GM21515 (cell line): ENCODE data around the gene CTTNBP2.

ENCODE experiments used
- ATAC-seq: cut with Tn5 transposase; IDR thresholded peaks from one replicate; pipeline ENCODE4 v1.9.1; 2021; ENCODE audit not compliant: unreplicated experiment

The CTTNBP2 gene

DNA sequence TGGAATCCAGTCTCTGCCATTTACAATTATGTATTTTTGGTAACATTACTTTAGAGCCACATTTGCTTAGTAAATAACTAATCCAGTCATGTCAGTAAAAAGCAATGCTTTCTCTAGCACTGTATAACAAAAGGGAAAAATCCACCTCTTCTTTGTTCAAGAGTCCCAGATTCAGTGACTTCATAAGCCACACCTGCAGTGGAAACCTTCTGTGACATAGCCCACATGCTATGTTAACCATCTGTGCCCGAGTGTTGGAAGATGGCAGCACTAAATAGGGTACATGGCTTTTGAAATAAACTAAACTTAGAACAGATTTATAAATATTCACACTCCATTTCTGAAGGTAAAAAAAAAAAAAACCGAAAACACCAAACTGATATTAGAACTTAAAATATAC is 83.0 kb downstream of the CTTNBP2 start:
- no peak for ATAC-seq

DNA sequence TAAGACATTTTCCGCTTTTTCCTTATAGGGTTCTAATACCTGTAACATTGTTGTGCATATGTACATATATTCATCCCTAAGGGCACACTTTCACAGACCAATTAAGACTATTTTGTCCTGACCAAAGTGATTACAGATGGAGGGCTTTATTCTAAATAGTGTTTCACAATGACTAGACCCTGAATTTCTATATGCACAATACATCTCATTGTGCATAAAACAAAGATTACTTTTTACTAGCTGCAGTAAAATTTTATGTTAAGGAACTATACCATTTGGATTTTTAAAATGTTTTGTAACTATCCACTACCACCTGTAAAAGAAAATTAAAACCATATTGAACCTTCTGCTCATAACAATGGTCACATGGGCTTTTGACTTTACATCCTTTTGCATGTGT is 87.8 kb downstream of the CTTNBP2 start:
- ATAC-seq, result no peak

DNA sequence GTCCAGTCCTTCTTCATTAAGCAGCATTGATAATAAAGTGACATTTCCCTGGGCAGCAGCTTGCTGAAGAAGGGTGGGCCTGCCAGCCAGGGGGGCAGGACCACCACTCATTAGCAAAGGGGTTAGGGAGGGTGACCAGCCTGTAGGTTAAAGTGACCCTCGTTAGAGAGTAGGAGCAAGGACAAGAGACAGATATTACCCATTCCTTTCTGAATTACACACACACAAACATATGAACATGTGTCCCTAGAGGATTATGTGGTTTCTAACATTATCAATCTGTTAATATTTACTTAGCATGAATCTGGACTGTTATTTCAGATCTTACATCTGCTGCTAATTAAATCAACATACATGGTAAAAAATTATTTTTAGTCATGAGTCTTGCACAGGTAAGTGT is 88.9 kb downstream of the CTTNBP2 start:
- ATAC-seq, result no peak

DNA sequence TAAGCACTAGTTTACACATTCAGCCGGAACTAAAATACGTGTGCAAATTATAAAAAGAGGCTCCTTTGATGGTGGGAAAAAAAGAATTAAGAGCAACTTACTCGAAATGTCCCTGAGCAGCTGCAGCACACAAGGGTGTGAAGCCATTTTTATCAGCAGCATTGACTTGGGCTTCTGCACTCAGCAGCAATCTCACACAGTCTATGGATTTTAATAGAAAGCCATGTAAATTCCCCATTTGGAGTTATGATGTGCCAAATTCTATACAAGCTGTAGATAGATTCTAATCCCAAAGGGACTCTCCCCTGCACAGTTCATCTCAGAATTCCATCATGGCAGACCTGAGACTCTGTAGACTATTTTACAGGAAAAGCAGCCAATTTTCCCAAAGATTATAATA is 90.5 kb downstream of the CTTNBP2 start:
- ATAC-seq, result no peak

DNA sequence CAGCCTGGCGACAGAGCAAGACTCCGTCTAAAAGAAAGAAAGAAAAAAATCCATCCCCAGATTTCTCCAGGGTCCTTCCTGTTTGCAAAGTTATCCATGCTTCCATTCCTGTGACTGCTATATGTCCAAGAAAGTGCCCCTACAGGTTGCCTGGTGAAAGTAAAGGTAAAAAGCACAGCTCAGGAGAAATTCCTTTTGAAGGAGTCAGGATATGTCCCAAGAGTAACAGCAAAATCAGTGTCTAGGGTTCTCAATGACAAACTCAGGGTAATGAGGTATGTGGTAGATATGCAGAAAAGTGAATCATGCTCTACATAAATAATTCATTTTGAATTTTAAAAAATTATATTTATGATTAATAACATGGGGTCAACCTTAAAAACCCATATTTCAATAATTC is 91.5 kb downstream of the CTTNBP2 start:
- ATAC-seq, result no peak

DNA sequence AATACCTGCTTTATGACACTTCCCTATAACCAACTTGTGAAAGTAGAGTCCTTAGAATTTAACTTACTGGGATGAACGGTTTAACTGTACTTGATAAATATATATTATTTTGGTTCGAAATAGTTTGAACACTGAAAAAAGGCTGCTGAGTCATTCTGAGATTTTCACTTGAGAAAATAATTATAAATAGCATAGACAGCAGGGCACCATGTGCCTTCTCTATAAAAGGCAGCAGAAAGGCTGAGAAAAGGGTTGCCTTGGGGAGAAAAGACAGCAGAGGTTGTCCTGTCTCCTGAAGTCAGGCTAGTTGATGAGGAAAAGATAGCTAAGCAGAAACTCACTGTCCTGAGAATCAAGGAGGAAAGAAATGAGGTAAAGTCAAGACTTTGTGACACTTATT is 92.4 kb downstream of the CTTNBP2 start:
- ATAC-seq, result peak; percentile 83

DNA sequence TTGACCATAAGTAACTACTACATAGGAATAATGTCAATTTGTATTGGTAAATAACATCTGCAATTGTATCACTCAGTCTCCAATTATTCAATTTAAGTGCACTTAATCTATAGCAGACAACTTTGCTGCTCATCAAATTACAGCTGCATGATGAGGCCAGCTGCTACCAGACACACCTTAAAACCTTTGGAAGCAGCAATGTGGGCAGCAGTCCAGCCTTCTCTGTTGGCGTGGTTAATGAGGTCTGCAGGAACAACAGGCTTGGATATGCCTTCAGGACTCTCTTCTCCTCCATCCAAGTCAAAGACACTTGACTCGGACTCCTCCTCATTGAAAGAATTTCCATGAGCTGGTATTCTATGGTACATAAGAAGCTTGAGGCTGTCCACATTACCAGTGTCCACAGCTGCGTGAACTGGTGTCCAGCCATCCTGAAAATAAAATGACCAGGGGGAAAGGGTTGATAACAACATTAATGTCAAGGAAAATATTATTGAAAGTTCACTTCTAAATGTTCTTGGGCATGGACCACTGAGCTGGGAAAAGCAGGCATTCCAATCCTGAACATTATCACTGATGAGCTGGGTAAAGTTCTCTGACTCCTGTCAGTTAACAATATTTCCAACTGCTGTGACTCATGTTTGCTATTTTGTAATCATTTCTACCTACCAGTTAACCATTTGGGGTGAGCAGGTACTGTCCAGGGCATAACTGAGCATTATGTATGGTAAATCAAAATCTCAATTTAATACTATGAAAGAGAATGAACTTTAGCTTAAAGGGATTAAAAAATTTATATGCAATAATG is 95.7 kb downstream of the CTTNBP2 start:
- ATAC-seq, result no peak

DNA sequence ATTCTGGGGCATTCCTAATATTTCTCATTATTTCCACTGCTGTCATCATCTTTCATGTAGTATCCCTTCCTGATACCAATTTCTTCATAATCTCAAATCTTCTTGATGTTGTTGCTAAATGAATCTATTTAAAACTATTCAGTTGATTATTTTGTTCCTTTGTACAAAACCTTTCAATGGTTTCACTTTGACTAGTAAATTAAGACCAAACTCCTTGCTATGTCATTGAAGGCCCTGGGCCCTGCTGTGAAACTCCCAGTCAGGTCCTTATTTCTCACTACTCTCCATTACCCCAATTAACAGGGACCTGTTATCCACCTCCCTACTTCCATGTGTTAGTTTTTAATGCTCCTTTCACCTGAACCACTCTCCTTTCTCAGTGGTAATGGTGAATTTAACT is 97.0 kb downstream of the CTTNBP2 start:
- ATAC-seq, result no peak

DNA sequence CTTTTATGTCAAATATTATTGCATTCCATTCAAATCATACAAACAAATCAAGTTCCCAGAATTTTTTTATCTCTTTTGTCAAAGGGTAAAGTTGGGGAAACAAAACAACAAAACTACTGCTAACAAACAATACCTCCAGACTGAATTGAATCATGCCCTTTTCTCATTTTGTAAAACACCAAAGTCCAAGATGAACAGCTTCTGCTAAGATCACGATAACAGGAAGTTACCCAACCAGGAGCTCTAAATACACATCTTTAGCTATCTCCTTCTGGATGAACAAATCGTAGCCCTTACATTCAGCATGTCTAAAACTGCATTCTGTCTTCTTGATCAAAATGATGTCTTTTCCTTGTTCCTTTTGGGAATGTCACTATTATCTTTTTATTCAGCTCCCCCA is 97.4 kb downstream of the CTTNBP2 start:
- ATAC-seq, result no peak

DNA sequence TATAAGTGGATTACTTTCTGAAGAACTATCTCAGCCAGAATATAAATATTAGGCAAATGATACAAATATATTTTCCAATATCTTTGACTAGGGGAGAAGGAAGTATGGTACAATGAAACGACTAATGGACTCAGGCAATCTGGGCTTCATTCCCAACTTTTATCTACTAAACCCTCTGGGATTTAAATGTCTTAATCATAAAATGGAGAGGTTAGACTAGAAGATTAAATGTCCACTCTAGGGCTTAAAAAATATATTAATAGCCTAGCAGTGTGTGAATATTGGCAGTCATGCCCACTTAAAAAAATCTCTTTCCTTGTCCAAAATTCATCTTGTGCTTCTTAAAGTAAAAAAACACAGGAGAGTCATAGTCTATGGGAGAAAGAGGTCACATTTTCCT is 98.3 kb downstream of the CTTNBP2 start:
- ATAC-seq, result no peak

DNA sequence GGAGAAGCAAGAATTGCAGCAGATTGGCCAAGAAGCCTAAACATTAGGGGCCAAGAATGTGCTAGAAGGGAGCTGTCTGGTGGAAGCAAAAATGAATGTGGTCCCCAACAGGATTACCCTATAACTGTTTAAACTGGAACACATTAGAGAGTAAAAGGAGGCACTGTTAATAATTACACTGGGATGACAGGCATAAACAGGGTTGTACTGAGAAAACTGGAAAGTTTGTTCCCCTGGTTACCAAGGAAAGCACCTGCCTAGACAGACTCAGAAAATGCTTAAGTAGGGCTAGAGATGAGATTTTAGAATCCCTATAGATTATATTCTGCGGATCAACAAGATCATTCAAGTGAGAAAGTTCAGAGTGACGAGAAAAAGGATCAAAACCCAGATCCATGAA is 100.8 kb downstream of the CTTNBP2 start:
- ATAC-seq, result no peak

DNA sequence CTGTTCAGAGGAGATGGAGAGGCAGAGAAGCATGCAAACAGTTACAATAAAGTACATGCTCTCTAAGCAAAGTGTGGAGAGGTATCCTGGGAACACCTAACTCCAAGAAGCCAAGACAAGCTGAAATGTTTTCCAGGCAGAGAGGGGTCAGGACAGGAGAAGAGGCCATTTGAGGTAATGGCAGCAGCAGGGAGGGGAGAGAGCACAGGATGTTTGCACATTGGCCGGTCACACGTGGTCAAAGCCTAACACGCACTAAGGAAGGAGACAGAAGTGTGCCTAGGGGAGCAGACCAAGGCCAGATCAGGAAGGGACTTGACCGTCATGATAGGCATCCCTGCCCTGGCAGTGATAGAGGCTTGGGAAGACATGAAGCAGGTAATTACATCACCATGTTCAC is 101.5 kb downstream of the CTTNBP2 start:
- no peak for ATAC-seq

DNA sequence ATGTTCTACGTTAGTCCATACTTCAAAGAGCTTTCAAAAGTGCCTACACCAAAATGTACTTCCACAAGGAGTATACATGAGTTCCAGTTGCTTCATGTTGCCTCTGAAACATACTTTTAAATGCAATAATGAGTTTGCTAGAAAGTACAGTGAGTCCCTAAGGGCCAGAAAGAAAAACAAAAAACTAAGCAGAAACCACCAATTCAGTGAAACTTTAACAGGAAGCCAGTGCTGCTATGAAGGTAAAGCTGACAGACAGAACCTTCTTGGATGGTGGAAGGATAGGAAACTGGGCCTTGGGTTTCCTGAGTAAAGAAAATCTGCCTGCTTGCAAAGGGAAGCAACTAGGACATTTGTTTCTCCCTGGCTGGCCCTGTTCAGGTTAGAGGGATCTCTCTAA is 104.2 kb downstream of the CTTNBP2 start:
- ATAC-seq, result no peak

DNA sequence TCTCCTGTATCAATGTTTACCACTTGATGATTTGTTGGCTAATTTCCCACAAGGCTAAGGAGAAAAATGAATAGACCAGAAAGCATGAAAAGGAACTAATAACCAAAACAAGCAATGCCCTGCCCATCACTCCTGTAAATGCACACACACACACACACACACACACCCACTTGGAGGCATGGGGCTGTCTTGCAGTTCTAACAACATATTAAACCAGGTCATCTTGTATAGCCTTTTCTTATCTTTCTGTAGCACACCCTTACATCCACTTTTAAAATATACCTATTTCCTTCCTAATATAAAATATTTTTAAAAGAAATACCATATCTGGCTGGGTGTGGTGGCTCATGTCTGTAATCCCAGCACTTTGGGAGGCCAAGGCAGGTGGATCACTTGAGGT is 105.3 kb downstream of the CTTNBP2 start:
- no peak for ATAC-seq

DNA sequence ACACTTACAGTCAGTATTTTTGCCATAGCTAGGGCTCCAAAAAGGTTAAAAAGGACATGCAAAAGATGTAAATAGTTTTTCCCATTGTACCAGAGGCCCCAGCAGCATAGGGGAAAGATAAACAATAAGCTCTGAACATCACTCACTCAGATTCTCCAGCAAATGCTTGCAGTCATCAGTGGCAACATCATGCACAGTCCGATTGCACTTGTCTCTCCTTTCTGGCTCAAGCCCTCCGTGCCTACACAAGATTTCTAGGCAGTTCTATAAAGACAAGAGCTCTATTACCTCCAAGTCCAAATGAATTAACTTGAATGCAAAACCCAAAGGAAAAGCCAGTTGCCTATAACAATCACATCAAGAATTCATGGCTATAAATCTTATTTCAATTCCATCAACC is 106.3 kb downstream of the CTTNBP2 start:
- ATAC-seq, result no peak

DNA sequence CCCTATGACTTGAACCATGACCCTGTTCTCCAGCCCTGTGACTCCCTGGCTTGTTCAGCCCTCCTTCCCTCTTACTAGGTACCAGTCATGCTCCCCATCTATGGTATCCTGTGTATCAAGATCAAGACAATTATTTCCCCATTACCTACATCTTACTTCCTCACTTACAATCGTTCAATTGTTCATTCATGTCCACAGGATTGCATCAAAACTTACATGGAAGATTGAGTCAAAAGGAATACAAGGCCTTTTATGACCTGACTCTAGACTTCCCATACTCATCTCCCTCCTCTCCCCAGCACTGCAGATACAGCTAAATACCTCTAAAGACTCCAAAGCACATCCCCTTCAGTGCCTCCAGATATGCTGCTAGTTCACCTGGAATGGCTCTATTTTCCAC is 109.2 kb downstream of the CTTNBP2 start:
- no peak for ATAC-seq

DNA sequence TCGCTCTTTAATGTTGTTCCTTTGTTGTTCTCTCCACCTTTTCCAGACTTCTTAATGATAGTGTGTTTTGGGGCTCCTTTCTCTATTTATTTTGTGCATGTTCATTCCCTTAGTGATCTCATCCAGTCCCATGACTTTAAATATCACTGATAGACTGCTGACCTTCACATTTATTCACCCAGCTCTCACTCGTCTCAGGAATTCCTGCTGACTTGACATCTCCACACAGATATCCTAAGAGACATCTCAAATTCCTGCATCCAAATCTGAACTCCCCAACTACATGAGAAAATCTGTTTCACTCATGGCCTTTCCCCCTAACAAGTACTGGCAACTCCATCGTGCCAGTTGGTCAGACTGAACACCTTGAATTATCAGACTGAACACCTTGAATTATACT is 111.2 kb downstream of the CTTNBP2 start:
- no peak for ATAC-seq

DNA sequence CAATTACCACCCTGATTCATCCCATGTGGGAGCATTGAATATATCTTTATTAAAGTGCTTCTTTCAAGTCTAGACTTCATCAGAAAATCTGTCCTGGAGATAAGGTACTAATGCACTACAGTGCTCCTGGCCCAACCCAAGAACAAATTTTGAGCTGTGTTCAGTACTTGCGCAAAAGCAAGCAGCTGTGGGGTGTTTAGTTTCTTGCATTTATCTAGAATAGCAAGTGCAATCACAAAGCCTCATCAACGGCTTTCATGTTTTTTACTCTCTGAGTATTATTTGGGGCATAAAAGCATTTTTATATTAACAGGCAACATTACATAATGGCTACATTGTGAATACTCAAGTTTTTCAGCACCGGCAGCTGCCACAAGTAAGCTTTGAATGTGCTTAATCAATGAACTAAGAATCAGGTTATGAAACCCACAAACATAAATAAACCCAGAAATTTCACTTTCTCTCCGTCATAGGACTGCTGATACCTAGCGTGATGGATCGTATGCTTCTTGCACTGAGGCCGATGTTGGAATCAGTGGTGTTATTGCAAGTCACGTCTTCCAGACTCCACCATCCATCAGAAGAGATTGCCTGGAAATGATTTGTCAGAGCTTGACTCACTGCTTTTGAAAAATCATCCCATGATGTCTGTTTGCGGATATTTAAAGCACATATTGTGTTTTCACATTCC is 113.1 kb downstream of the CTTNBP2 start:
- no peak for ATAC-seq

DNA sequence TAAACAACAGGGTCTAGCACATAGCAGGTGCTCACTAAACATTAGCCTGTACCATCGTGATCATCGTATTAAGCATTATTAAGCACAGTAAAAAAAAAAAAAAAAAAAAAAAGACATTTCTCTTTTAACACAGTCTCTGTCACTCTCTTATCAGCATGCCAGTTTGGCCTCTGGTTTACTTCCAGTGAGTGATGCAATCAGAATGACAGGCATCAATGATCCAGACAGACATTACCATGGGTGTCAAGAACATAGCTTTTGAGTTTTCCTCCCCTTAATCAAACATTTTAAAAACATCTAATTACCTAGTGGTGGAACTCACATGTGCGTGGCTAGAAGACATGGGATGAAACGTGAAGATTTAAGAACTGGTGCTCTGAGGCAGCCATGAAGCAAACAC is 115.8 kb downstream of the CTTNBP2 start:
- ATAC-seq, result no peak

DNA sequence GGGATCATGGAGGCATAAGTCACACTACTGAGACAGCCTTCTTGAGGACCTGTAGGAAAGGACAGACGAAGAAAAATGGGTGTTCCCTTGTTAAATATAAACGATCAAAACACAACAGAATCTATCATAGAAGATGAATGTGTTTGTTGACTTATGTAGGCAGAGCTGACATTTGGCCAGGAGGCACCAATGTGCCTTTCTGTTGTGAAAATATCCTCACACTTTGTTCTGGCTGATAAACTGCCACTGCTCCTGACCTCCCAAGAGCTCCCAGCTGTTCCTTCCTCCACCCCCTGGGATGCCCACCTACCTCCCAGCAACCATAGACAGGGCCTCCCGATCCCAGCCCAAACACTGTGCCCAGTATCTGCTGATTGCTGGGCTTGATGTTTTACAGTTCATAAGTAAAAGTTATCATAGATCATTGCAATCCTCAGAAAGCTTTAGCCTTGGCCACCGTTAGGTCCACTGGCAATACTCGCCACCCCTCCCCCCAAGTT is 116.6 kb downstream of the CTTNBP2 start:
- ATAC-seq, result no peak

DNA sequence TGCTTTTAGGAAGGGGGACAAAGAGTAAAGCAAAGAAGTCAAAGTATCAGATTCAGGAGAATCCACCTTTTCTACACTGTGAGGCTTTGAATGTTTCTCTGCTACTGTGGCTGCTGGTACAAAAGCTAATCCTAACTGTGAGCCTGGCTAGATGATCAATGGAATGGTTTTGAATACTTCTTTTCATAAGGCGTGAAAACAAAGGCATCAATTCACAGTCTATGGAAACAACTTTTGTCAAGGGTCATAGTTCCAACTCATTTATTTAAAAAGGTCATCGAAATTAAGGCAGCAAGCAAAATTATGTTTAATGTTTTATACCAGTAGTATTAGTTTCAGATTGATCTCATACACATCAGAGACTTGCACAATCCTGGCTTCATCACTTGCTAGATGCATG is 118.1 kb downstream of the CTTNBP2 start:
- no peak for ATAC-seq

DNA sequence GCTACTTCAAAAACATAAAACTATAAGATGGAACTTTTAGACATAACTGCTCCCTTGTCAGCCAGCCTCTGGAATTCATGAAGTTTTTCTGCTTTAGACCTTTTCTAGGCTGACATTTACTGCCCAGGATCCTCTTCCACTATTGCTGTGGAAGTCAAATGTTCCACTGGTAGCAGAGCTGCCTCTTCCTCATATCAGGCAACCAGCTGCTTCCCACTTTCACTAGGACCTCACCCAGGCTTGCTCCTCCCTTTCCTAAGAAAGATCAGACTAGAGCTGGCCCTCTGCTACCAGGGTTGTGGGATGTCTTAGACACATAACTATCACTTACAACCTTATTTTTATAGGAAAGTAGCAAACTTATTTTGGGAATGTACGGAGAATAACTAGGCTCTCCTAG is 121.5 kb downstream of the CTTNBP2 start:
- ATAC-seq, result no peak
